NB4 (cell line): ENCODE data around the gene TACC2.

Experiments
- CTCF ChIP-seq: IDR thresholded peaks from one replicate; pipeline ENCODE4 v1.5.1; 2012; ENCODE audit warnings: low read depth, low read length
- MYC ChIP-seq: IDR thresholded peaks from 2 replicates; pipeline ENCODE4 v1.6.1; 2011; ENCODE audit warnings: low read depth, low read length
- POLR2A ChIP-seq: IDR thresholded peaks from 2 replicates; pipeline ENCODE4 v1.6.1; 2011; ENCODE audit warnings: mild to moderate bottlenecking; ENCODE audit not compliant: insufficient read length; ENCODE audit errors: extremely low read depth

DNA sequence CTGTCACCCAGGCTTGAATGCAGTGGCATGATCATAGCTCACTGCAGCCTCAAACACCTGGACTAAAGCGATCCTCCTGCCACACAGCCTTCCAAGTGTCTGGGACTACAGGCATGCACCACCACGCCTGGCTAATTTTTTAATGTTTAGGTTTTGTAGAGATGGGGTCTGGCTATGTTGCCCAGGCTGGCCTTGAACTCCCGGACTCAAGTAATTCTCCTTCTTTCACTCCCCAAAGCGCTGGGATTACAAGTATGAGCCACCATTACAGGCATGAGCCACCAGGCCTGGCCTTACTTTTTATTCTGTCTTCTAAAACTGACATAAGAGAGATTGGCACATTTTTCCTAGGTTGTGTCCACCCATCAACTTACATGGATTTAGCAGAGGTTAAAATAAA, 33.3 kb downstream of the TACC2 start:
- no peak for TF ChIP-seq POLR2A
- no peak for TF ChIP-seq CTCF
- no peak for TF ChIP-seq MYC
